ENCODE results near the gene CLDN6.
"Not testable (repeated sequence)": the region's sequence is repeated elsewhere in the genome, so short reads cannot be mapped to it uniquely, and the experiment has no call there.

Gene CLDN6, protein sequence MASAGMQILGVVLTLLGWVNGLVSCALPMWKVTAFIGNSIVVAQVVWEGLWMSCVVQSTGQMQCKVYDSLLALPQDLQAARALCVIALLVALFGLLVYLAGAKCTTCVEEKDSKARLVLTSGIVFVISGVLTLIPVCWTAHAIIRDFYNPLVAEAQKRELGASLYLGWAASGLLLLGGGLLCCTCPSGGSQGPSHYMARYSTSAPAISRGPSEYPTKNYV

DNA sequence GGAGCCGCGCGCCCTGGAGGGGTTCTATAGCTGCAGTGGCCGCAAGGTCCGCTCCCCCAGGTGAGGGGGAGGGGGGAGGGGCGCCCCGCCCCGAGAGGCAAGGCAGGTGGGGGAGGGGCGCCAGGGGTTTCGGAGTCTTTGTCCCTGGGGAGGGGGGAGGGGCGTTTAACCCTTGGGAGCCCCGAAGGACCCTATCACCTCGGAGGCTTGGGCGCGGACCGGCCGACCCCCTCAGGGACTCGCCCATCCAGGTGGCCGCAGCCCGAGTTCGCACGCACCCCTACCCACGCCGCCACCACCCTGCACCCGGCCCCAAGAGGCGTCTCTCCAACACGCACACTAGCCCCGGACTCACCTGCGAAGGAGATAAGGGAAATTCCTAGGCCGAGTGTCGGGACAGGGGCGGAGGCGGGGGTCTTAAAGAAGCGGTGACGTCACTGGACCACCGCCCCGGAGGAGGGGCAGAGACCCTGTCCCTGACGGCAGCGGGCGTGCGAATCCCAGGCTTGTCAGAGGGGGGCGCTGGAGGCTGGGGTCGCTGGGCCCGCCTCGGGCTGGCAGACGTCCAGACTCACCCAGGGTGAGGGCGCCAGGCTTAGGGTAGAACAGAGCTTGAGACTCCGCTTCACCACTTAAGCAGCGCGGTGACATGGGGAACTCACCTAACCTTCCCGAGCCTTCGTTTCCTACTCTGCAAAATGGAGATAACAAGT, at the start of gene CLDN6:
TSS of gene CLDN6 (minus strand) at position 390 of the 713 bp plus-strand sequence. CDS start 2,162 bp downstream, outside the sequence.
- DNase-seq (ENCODE audit: low spot score), result no peak

DNA sequence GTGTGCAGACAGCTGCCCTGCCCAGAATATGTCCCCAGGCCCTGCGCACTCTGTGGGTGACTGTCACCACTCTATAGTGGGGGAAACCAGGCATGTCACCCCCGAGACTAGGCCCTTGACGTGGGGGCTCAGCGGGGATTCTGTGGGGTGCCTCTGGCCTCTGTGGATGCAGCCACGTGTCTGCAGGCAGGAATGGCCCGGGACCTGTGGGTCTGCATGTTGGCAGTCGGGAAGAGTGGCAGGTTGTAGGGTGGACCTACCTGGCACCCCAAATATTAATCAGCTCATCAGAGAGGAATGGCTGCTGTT, 48.4 kb upstream of the CLDN6 start:
- no peak for DNase-seq (ENCODE audit: low spot score)

DNA sequence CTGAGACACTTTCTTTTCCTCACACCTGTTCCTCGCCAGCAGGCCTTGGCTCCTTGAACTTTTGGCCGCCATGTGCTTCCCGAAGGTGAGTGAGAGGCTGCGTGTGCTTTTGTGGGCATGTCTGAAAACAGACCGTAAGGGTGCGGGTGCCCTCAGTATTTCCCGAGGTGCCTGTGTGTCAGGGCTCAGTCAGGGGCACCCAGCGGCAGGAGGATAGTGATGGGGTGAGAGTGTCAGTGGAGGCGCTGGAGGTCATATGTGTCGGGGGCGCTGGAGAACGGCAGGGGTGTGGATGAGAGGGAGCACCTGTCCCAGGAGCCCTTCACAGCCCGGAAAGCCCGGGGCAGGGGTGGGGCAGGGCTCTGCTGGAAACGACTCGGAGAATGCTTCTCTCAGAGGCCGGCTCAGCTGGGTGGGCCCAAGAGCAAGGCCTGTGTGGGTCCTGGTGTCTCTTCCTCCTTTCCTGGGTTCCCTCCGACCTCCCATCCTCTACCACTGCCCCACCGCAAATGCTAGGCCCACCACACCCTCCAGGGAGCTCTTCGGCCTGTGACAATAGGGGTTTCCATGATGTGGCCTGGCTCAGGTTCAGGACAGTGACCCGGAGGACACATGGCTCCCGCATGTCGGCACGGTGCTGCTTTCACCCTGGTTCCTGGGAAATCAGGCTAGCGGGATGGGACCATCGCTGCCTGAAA, 47.9 kb upstream of the CLDN6 start:
- DNase-seq (ENCODE audit: low spot score), result no peak

DNA sequence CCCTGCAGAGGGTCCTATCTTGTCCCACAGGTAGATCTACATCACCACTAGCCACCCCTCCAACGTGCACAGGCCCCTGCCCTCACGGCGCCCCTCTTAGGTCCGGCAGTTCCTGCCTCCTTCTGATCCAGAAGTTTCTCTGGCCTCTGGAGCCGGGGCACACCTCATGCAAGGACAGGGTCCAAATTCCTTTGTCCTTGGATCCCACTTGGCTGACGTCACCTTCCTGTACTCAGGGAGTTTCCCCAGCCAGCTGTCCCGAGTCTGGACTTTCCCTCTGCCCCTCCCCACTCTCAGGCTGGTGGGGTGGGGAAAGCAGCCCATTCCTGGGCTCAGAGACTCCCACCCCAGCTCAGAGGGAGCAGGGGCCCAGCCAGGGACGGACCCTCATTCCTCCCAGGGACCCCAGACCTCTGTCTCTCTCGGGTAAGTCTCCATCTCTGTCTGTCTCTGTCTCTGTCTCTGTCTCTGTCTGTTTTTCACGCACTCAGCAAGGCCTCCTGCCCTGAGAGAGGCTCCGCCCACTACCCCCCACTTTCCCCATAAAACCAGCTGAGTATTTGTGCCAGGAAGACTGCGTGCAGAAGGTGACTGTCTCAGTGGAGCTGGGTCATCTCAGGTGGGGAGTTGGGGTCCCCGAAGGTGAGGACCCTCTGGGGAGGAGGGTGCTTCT, 47.2 kb upstream of the CLDN6 start, which contains the start of gene IL32:
TSS of gene IL32 (plus strand) at position 572 of the 673 bp plus-strand sequence. CDS start 172 bp downstream, outside the sequence.
- peak; percentile 84 for DNase-seq (ENCODE audit: low spot score)

DNA sequence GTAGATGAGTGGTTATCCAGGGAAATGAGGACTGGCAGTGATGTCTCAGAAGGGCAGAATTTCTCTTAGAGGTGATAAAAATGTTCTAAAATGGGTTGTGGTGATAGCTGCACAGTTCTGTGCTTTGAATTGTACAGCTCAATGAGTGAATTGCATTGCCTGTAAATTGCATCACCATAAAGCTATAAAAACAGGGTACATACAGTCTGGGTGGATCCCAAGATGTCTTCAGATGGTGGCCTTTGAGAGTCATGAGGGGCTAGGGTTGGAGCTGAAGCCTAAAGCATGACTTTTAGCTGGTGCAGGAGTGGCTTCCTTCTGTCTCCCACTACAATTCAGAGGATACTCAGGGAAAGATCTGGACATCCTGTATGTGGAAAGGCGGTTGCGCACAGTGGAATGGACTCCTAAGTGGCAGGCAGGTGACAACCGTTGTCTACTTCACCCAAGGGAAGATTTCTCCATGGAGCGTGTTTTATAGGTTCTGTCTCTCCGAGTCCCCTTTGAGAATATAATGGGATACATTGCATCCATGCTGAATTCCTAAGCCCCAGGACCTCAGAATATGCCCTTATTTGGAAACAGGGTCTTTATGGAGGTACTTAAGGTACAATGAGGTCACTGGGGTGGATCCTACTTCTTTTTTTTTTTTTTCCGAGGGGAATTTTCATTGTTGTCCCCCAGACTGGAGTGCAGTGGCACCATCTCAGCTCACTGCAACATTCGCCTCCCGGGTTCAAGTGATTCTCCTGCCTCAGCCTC, 45.8 kb upstream of the CLDN6 start:
- no peak for DNase-seq (ENCODE audit: low spot score)

DNA sequence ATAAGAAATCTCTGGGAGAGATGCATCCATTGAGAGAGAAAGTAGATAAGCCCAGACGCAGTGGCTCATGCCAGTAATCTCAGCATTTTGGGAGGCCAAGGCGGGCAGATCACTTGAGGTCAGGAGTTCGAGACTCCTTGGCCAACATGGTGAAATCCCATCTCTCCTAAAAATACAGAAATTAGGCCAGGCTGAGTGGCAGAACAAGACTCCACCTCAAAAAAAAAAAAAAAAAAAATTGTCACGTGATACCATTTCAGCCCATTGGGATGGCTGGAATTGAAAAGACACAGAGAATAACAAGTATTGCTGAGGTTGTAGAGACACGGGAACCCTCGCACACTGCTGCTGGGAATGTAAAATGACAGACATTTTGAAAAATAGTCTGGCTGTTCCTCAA, 44.6 kb upstream of the CLDN6 start:
- DNase-seq (ENCODE audit: low spot score), result no peak

DNA sequence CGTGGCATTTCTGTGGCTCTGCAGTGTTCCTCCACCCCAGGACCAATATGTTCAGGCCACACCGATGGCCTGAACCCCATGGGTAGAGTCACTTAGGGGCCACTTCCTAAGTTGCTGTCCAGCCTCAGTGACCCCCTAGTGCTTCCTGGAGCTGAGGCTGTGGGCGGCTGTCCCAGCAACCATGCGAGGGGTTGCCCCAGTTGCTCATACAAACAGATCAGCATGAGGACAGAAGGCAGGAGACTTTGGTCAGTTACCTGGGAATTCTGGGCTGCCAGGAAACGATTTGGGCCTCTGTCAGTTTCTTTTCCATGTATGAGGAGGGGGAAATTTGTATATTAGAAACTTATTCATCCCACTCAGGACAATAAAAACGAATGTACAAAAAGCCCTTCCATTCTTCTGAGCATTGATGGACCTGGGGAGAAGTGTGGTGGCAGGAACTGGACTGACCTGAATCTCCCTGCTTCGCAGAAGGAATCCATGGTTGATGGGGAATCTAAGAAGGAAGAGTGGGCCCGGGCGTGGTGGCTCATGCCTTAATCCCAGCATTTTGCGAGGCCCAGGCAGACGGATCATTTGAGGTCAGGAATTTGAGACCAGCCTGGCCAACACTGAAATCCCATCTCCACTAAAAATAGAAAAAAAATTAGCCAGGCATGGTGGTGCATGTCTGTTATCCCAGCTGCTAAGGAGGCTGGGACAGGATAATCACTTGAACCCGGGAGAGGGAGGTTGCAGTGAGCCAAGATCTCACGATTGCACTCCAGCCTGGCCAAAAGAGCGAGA, 42.5 kb upstream of the CLDN6 start:
- DNase-seq (ENCODE audit: low spot score), result no peak

DNA sequence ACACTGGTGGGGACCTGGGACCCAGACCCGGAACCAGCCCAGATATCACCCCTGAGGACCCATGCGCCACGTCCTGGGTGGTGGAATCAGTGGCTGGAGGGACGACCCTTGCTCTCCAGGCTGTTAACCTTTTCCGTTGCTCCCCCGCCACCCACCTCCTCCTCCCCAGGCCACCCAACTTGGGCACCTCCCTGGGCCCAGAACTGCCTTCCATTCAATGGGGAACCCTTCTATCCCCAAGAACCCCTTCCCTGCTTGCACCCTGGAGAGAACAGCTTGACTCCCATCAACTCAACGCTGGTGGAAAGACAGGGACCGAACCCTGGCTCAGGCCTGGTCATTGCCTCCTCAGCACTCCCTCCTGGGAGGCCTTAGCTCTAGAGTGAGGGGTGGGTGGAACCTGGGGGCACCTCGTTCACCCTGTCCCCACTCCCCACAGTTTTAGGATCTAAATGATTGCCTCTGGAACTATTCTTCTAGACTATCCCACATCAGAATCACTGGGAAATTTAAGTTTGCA, 41.8 kb upstream of the CLDN6 start:
- DNase-seq (ENCODE audit: low spot score), result no peak

DNA sequence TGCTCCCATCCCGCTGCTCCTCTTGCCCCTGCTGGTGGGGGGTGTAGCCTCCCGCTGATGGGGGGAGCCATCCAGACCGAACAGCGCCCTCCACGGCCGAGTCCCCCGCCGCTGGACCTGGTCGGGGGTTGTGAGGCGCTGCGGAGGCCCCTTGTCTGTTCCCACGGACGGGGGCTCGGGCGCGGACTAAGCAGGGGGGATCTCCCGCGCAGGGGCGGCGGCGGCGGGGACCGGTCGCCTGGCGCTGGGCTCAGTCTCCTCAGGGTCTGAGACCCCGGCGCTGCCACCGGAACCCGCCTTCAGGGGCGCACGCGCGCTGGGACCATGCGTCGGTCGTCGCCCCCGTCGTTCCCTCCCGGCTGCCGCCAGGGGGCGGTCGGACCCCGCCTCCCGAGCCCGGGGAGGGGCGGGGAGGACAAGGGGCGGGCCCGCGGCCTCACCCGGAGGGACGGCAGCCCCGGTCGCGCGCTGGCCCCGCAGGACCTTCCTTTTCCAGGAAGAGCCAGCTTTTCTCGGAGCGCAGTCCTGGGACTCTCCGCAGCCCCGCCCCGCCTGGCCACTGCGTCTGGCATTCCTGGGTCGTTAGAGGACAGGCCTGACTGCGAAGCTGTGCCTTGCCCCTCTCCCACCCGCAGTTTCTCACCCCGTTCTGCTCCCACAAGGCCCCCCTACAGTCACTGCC, 41.2 kb upstream of the CLDN6 start:
- DNase-seq (ENCODE audit: low spot score), result peak; percentile 94

DNA sequence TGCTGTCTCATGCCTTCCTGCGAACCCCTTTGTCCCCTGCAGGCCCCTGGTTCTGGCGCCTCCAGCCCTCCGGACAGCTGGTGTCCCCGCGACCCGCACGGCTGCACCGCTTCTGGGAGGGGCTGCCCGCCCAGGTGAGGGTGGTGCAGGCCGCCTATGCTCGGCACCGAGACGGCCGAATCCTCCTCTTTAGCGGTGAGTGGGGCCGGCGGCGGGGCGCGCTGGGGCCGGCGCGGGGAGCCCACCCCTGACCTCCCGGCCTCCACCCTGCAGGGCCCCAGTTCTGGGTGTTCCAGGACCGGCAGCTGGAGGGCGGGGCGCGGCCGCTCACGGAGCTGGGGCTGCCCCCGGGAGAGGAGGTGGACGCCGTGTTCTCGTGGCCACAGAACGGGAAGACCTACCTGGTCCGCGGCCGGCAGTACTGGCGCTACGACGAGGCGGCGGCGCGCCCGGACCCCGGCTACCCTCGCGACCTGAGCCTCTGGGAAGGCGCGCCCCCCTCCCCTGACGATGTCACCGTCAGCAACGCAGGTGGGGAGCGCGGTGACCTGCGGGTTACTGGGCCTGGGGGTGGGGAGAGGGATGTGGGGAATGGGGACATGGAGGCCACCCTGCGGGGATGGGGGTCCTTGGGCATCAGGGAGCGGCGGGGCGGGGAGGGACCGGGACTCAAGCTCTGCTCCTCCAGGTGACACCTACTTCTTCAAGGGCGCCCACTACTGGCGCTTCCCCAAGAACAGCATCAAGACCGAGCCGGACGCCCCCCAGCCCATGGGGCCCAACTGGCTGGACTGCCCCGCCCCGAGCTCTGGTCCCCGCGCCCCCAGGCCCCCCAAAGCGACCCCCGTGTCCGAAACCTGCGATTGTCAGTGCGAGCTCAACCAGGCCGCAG, 40.4 kb upstream of the CLDN6 start:
- DNase-seq (ENCODE audit: low spot score), result no peak

DNA sequence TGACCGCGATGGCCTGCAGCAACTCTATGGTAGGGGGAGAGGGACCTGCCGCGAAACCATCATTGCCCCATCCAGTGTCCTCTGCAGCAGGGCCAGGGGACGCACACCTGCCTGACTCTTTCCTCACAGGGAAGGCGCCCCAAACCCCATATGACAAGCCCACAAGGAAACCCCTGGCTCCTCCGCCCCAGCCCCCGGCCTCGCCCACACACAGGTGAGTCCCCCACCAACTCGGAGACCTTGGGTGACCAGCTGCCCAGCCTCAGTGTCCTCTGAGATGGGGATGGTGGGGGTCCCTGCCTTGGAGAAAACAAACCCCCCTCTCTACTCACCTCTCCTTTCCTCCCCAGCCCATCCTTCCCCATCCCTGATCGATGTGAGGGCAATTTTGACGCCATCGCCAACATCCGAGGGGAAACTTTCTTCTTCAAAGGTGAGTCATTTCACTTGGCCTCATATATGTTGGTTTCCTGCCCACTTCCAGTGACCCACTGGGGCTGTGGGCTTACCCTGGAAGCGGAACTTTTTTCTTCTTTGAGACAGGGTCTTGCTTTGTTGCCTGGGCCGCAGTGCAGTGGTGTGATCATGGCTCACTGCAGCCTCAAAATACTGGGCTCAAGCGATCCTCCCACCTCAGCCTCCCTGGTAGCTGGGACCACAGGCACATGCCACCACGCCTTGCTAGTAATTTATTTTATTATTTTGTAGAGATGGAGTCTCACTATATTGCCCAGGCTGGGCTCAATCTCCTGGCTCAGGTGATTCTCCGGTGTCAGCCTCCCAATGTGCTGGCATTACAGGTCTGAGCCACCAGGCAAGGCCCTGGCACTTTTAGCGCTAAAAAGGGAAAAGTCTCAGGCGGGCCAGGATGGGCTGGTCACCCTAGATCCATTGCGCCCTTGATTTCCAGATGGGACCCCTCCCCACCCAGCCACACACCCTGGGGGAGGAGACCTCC, 39.5 kb upstream of the CLDN6 start:
- no peak for DNase-seq (ENCODE audit: low spot score)

DNA sequence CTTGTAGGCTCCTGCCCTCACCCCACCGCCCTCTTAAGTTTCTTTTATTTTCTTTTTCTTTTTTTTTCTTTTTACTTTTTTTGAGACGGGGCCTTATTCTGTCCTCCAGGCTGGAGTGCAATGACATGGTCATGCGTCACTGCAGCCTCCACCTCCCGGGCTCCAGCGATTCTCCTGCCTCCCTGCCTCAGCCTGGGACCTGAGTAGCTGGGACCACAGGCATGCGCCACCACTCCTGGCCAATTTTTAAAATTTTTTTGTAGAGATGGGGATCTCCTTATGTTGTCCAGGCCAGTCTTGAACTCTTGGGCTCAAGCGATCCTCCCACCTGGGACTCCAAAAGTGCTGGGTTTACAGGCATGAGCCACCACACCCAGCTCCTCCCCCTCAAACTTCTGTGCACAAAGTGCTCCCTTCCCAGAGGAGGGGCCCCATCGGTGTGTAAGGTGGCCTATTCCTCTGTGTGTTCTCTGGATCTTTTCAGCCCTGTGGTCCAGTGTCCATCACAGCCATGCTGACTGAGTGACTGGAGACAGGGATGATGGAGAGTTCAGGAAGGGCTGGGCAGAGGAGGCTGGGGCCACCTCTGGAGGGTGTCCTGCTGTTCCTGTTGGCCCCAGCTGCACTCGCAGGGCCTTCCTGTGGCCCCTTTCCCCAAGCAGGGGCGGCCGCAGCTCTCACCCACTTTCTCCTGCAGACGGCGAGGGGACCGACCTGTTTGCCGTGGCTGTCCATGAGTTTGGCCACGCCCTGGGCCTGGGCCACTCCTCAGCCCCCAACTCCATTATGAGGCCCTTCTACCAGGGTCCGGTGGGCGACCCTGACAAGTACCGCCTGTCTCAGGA, 38.6 kb upstream of the CLDN6 start:
- no peak for DNase-seq (ENCODE audit: low spot score)

DNA sequence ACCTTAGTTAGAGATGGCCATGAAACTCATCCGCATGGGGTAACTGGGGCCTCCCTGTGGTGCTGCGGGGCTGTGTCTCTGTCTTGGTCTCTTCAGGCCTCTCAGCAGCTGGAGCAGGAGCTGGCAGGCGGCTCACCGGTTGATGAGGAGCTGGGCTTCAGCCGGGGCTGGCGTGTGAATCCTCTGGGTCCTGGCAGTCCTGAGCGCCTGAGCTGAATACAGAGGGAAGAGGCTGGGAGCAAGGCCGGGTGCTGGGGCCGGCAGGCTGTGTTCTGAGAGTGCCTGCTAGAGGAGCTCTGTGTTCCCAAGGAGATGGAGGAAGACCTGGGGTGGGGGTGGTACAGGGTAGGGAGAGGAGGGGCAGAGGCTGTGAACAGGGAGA, 37.7 kb upstream of the CLDN6 start:
- DNase-seq (ENCODE audit: low spot score), result not testable (repeated sequence)

DNA sequence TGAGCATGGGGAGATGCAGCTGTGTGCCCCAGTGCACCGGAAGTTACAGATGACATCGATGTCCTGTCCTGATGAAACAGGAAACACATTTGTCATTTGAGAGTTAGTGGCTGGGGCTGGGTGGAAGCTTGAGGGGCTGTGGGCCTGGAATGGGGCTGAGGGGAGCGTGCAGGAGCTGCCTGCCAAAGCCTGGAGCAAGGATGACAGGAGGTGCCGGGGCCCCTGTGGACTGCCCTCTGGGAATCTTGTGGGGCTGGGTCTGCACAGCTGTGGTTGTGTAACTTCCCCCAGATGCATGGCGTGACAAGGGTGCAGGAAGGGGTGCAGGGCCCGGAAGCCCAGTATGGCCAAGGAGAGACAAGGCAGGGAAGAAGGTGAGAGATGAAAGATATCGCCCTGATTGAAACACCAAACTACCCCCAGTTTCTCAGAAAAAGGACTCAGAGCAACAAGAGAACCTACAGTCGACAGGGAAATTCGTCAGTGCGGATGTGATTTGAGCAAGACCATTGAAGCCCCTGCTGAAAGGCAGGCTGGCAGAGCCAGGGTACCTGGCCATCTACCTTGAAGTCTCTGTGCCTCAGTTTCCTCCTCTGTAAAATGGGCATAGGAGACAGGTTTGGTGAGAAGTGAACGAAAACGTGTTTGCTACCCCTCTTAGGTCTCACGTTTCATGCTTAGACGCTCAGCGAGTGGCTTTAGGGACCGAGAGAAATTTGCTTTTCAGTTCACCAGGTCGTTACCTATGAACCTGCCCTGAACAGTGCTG, 37.2 kb upstream of the CLDN6 start:
- no peak for DNase-seq (ENCODE audit: low spot score)

DNA sequence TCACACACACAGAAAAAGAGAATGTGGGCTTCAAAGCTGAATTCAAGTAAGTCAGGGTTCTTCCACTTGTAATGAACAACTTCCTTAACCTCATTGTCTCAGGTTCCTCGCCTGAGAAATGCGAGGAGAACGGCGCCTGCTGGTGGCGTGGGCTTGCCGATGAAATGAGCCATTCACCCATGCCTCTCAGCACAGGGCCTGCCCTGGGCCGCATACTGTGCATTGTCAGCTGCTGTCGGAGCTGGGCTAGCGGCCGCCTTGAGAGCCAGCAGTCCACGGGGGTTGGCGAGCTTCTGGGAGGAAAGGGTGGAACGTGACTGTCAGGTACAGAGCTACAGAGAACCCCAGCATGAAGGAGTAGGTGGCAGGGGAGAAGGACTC, 35.3 kb upstream of the CLDN6 start:
- DNase-seq (ENCODE audit: low spot score), result not testable (repeated sequence)

DNA sequence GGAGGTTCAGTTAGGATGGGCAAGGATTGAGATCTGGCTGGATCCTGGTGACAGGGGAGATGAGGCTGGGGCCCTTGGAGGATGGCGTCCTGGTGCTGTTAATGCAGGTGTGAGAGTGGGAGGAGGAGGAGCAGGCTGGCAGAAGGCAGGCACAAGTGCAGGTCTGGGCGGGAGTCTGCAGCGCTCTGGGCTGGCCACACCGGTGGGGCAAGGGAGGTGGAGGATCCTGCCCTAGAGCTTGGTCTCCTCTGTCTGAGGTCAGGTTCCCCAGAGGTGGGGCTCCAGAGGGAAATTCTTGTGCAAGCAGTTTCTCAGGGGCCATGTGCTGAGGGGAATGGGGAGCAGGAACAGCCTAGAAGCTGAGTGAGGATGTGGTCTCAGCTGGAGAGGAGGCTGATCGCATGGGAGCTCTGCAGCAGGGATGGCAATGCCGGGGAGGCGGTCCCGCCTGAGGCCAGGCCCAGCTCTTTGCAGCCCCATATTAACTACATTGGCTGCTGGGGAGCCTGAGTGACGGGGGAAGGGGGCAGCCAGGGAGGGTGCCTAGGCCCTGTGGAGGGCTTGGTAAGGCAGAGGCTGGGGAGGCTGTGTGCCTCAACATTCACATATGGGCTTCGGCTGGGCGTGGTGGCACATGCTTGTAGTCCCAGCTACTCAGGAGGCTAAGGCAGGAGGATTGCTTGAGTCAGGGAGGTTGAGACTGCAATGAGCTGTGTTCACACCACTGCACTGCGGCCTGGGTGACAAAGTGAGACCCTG, 34.8 kb upstream of the CLDN6 start:
- not testable (repeated sequence) for DNase-seq (ENCODE audit: low spot score)
